Progenitor cell of endocrine pancreas (in vitro differentiated cells): ENCODE results near the gene COMMD3. TPM values are rescaled to one million over a fixed set of nuclear protein-coding genes. Genes with fewer than 3 reads are reported as not detected.

Experiments used
- DNase-seq: peaks from one replicate; pipeline ENCODE4 v3.0.0; 2021; ENCODE audit warnings: low spot score; ENCODE audit not compliant: unreplicated experiment
- H3K27ac Mint-ChIP-seq: 2 replicates; pipeline ENCODE4 v1.8.0; 2021; ENCODE audit warnings: mild to moderate bottlenecking, moderate library complexity, mixed read lengths
- H3K27me3 Mint-ChIP-seq: 2 replicates; pipeline ENCODE4 v1.8.0; 2021; ENCODE audit warnings: mixed read lengths
- H3K36me3 Mint-ChIP-seq: 2 replicates; pipeline ENCODE4 v1.8.0; 2022; ENCODE audit warnings: mixed read lengths; ENCODE audit not compliant: insufficient read depth
- H3K4me1 Mint-ChIP-seq: 2 replicates; pipeline ENCODE4 v1.8.0; 2021; ENCODE audit warnings: low read depth, mixed read lengths
- H3K4me3 Mint-ChIP-seq: 2 replicates; pipeline ENCODE4 v1.8.0; 2021; ENCODE audit warnings: low read depth, mild to moderate bottlenecking, moderate library complexity, mixed read lengths
- H3K9me3 Mint-ChIP-seq: 2 replicates; pipeline ENCODE4 v1.8.0; 2021; ENCODE audit warnings: low read depth, mixed read lengths
- total RNA-seq: library from RNA; stranded (reverse); gene quantifications from 2 replicates; pipeline ENCODE4 v1.2.1, GENCODE V29; 2021
- TF ChIP-seq, protein P1 (sequence below): fragments of 200-600 bp; sonication (generic); IDR thresholded peaks from one replicate; pipeline ENCODE4 v1.5.0; 2021; ENCODE audit warnings: antibody characterized with exemption, mild to moderate bottlenecking; ENCODE audit not compliant: unreplicated experiment

The COMMD3 gene
- total RNA-seq, 1 donor from 2014 or later = 48.5 TPM

DNA sequence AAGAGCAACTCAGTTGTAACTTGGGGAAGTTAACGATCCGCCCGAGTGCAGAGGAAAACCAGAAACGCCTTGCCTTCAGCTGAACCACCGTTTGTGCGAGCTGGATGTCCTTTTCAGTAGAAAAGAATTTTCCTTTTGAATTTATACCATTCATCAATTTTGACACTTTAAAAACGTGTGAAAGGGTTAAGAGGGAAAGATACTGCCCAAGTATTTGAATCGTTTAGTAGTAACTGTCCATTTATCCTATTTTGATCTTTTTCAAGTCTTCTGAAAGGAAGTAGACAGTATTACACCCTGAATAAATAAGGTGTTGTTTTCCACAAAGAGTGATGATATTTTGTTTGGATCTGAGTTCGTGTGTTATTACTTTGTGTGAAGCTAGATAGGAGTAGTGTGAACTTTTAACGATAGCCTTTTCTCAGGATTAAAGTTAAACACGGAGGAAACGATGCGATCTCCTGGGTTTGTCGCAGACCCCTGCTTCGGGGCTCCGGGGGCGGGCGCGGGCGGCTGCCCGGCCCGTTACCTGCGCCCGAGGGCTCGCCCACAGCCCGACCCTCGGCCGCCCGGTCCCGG is 3.9 kb downstream of the COMMD3 start:
- no peak for DNase-seq
- TF ChIP-seq, protein P1, sequence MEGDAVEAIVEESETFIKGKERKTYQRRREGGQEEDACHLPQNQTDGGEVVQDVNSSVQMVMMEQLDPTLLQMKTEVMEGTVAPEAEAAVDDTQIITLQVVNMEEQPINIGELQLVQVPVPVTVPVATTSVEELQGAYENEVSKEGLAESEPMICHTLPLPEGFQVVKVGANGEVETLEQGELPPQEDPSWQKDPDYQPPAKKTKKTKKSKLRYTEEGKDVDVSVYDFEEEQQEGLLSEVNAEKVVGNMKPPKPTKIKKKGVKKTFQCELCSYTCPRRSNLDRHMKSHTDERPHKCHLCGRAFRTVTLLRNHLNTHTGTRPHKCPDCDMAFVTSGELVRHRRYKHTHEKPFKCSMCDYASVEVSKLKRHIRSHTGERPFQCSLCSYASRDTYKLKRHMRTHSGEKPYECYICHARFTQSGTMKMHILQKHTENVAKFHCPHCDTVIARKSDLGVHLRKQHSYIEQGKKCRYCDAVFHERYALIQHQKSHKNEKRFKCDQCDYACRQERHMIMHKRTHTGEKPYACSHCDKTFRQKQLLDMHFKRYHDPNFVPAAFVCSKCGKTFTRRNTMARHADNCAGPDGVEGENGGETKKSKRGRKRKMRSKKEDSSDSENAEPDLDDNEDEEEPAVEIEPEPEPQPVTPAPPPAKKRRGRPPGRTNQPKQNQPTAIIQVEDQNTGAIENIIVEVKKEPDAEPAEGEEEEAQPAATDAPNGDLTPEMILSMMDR = no peak
- no peaks in the 10 kb centered on the region for H3K9me3 Mint-ChIP-seq
- H3K4me3 Mint-ChIP-seq = peak overlapping the region; percentile 90
- H3K27ac Mint-ChIP-seq = peak overlapping the region; percentile 91
- peaks cover 45% of the 10 kb centered on the region for H3K4me1 Mint-ChIP-seq
- H3K36me3 Mint-ChIP-seq = no peaks in the 10 kb centered on the region
- peaks cover 62% of the 10 kb centered on the region for H3K27me3 Mint-ChIP-seq

DNA sequence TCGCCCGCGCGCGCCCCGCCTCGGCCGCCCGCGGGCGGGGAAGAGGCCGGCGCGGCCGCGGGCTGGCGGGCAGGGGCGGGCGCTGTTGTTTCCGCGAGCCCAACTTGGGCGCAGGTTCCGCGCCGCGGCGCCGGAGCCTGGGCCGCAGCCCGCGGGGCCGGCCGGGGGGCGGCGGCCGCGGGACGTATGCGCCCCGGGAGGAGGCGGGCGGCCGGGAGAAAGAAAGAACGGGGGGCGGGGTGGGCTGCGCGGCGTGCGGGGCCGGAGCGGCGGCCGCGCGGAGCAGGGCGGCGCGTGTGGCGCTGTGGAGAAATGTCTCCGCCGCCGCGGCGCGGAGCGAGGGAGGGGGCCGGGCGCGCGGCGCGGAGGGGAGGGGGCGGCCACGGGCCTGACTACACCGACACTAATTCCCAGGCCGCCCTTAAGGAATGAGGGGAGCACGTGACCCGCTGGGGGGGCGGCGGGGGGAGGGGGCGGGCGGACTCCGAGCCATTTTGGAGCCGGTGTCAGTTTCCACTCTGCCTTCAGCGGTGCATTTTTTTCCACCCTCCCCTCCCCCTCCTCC is 4.5 kb downstream of the COMMD3 start, which contains the start of gene BMI1:
TSS of gene BMI1 (plus strand) at position 509 of the 565 bp plus-strand sequence. CDS start 5,351 bp downstream, outside the sequence.
- TF ChIP-seq, protein P1 = no peak
- Mint-ChIP-seq H3K27me3 (peaks cover 57% of the 10 kb centered on the region), H3K4me3 (peak within 1 kb of the TSS; percentile 92), H3K27ac (peak within 1 kb of the TSS; percentile 95), H3K4me1 (peaks cover 41% of the 10 kb centered on the region), H3K36me3 (no peaks in the 10 kb centered on the region), H3K9me3 (no peaks in the 10 kb centered on the region)
- peak; percentile 63 for DNase-seq

DNA sequence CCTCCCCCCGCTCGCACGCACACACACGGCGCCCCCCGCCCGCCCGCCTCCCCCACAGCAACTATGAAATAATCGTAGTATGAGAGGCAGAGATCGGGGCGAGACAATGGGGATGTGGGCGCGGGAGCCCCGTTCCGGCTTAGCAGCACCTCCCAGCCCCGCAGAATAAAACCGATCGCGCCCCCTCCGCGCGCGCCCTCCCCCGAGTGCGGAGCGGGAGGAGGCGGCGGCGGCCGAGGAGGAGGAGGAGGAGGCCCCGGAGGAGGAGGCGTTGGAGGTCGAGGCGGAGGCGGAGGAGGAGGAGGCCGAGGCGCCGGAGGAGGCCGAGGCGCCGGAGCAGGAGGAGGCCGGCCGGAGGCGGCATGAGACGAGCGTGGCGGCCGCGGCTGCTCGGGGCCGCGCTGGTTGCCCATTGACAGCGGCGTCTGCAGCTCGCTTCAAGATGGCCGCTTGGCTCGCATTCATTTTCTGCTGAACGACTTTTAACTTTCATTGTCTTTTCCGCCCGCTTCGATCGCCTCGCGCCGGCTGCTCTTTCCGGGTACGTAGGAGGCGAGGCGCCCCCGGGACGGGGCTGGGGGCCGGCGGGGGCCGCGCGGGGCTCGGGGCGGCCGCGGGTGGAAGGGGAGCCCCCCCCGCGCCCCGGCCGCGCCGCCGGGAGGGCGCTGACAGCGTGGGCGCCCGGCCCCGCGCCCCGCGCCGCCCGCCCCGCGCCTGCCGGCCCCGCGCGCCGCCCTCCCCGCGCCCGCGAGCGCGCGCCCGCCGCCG is 5.2 kb downstream of the COMMD3 start:
- Mint-ChIP-seq H3K27me3 (peaks cover 60% of the 10 kb centered on the region), H3K27ac (peak overlapping the region; percentile 95), H3K9me3 (no peaks in the 10 kb centered on the region), H3K4me3 (peak overlapping the region; percentile 82), H3K4me1 (peaks cover 43% of the 10 kb centered on the region), H3K36me3 (no peaks in the 10 kb centered on the region)
- DNase-seq = peak; percentile 52
- TF ChIP-seq, protein P1 = no peak

DNA sequence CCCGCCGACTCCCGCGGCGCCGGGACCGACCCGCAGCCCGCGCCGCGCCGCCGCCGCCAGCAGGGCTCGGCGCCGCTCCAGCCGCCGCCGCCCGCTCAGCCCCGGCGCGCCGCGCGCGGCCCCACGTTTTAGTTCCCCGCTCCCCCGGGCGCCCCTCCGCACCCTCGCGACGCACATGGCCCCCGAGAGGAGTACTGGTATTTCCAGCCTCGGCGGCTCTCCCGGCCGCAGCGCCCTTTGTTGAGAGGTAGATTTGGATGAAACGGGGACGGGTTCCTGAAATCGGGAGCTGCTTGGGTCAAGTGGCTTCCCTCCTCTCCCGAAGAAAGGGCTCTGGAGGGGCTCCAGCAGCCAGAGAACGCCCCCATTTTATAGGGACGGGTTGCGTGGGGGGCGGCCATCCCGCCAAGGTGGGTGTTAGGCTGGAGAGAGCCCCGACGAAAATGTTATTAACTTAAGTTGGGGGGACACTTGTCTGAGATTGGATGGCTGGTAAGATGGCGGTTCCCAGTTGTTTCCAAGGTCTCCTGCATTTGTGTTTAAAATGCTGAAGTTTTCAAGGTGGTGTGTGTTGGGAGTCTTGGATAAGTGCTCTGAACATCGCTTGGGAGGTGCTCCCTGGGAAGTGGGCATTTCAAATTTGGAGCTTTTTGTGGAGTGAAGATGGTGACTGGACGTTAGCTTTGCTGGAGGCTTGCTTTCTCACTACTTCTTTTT is 5.9 kb downstream of the COMMD3 start:
- peaks cover 60% of the 10 kb centered on the region for H3K27me3 Mint-ChIP-seq
- peak overlapping the region; percentile 87 for H3K27ac Mint-ChIP-seq
- peak overlapping the region; percentile 92 for H3K4me3 Mint-ChIP-seq

More for the DNA sequence above, 5.9 kb downstream of the COMMD3 start:
- peaks cover 2% of the 10 kb centered on the region for H3K36me3 Mint-ChIP-seq
- no peak for DNase-seq
- no peaks in the 10 kb centered on the region for H3K9me3 Mint-ChIP-seq
- peaks cover 43% of the 10 kb centered on the region for H3K4me1 Mint-ChIP-seq
- TF ChIP-seq, protein P1 = no peak
